Glutamatergic neuron (in vitro differentiated cells): ENCODE measurements around the gene LRRC17. TPM values are rescaled to one million over a fixed set of nuclear protein-coding genes. Genes with fewer than 3 reads are reported as not detected.

ENCODE experiments used
- DNase-seq: peaks from one replicate; pipeline ENCODE4 v3.0.0; 2022
- H3K27ac Mint-ChIP-seq: one replicate; pipeline ENCODE4 v1.8.0; 2020; ENCODE audit warnings: mild to moderate bottlenecking, mixed read lengths, inconsistent platforms; ENCODE audit not compliant: unreplicated experiment
- H3K27me3 Mint-ChIP-seq: one replicate; pipeline ENCODE4 v1.8.0; 2020; ENCODE audit warnings: mild to moderate bottlenecking, moderate library complexity, mixed read lengths, inconsistent platforms; ENCODE audit not compliant: unreplicated experiment
- H3K36me3 Mint-ChIP-seq: one replicate; pipeline ENCODE4 v1.8.0; 2020; ENCODE audit warnings: mild to moderate bottlenecking, mixed read lengths, inconsistent platforms; ENCODE audit not compliant: unreplicated experiment
- H3K4me1 Mint-ChIP-seq: one replicate; pipeline ENCODE4 v1.8.0; 2020; ENCODE audit warnings: mild to moderate bottlenecking, low read depth, mixed read lengths, inconsistent platforms; ENCODE audit not compliant: unreplicated experiment
- H3K4me3 Mint-ChIP-seq: one replicate; pipeline ENCODE4 v1.8.0; 2020; ENCODE audit warnings: mild to moderate bottlenecking, mixed read lengths, inconsistent platforms; ENCODE audit not compliant: unreplicated experiment
- H3K9me3 Mint-ChIP-seq: one replicate; pipeline ENCODE4 v1.8.0; 2020; ENCODE audit warnings: mild to moderate bottlenecking, moderate library complexity, mixed read lengths, inconsistent platforms; ENCODE audit not compliant: unreplicated experiment
- total RNA-seq: library from RNA; stranded (reverse); fragmentation: NEBNext Ultra II Directional; extraction: Animal tissue kit (Norgen Biotek cat#: 25700); gene quantifications from one replicate; pipeline ENCODE4 v1.2.1, GENCODE V29; 2021; ENCODE audit not compliant: unreplicated experiment
- TF ChIP-seq, protein P1 (sequence below): fragments of 200-600 bp; sonication (generic); IDR thresholded peaks from one replicate; pipeline ENCODE4 v1.5.0; 2021; ENCODE audit not compliant: partially characterized antibody, unreplicated experiment

The LRRC17 gene
- total RNA-seq, 1 donor from 2014 or later: 0.34 TPM

DNA sequence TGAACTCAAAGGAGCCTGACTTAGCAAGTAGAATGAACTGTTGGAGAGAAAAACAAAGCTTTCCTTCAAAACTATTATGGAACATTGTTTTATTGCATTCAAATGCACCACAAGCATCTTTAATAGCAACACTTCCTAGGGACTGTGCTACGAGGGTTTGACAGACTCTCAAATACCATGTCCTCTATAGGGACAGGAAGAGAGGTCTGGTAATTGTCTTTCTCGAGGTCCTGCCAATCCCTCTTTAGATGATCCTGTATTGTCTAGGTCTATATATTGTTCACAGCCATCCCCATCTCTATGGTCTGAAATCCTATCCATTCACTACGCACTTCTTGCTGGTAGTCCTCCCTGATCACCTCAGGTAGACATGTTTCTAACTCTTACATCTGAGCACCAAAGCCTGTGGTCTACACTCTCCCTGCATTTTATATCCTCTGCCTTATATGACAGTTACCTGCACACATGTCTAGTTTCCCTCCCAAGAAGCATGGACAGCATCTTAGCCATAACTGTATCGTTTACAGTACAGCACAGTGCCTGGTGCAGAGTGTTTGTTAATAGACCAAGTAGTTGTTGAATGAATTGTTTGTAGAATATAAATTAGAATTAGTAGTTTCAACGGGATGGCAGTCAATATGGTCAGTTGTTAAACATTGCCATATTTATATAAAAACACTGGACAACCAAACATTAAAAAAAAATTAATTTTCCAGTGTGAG, 21.7 kb upstream of the LRRC17 start:
- Mint-ChIP-seq H3K9me3 (peaks cover 2% of the 10 kb centered on the region), H3K36me3 (no peaks in the 10 kb centered on the region), H3K27me3 (peaks cover 2% of the 10 kb centered on the region), H3K4me1 (no peaks in the 10 kb centered on the region), H3K4me3 (no peak overlapping the region), H3K27ac (no peak overlapping the region)
- TF ChIP-seq, protein P1, sequence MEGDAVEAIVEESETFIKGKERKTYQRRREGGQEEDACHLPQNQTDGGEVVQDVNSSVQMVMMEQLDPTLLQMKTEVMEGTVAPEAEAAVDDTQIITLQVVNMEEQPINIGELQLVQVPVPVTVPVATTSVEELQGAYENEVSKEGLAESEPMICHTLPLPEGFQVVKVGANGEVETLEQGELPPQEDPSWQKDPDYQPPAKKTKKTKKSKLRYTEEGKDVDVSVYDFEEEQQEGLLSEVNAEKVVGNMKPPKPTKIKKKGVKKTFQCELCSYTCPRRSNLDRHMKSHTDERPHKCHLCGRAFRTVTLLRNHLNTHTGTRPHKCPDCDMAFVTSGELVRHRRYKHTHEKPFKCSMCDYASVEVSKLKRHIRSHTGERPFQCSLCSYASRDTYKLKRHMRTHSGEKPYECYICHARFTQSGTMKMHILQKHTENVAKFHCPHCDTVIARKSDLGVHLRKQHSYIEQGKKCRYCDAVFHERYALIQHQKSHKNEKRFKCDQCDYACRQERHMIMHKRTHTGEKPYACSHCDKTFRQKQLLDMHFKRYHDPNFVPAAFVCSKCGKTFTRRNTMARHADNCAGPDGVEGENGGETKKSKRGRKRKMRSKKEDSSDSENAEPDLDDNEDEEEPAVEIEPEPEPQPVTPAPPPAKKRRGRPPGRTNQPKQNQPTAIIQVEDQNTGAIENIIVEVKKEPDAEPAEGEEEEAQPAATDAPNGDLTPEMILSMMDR: no peak
- DNase-seq: no peak

DNA sequence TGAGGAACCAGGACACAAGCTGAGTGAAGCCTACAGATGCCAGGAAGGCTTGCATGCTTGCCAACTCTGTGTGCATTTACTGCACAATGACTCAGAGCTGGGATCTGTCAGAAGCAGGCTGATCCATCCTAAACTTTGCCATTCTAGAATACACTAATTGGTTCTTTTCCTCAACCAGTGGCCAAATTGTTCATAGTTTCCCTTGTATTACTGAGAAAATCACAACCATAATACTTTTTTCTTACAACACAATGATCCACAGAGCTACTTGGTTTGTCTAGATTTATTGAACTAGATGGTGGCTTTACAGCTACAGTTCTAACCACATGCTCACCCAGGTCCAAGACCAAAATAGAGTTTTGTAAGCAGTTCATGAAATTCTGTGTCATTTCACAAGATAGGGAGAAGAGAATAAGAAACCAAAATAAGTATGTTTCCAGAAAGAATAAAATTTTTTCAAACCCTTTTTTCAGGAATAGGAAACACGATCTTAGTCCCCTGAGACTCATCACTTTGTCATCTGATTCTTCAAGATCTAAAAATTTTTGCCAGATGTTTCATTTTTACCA, 21.0 kb upstream of the LRRC17 start:
- H3K9me3 Mint-ChIP-seq: peaks cover 2% of the 10 kb centered on the region
- no peaks in the 10 kb centered on the region for H3K36me3 Mint-ChIP-seq
- no peaks in the 10 kb centered on the region for H3K4me1 Mint-ChIP-seq
- no peak for DNase-seq
- H3K27ac Mint-ChIP-seq: no peak overlapping the region
- H3K4me3 Mint-ChIP-seq: no peak overlapping the region
- TF ChIP-seq, protein P1: no peak
- peaks cover 2% of the 10 kb centered on the region for H3K27me3 Mint-ChIP-seq

DNA sequence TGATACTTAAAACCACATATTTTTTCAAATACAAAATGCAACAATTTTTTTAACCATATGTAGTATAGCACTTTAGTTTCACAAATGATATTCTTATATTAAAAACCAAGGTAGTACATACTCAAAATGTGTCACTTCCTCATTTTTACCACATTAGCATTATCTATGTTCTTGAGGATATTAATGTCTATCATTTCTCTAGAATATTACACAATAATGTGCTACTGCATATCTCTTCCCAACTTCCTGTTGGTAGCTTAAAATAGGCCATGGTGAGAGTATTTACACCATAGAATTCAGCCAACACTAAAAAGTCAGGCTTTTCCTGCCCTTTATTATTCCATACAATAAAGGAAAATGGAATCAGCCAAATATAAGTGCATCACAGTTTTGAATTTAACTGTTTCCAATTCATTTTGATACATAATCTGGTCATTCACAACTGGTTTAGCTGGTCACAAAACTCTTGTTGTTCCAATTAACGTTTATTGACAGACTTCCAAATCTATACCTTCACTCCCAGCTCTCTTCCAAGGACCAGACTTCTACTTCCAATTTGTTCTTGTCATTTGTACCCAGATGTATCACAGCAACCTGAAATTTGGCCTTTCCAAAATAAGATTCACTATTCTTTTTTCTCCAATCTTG, 20.0 kb upstream of the LRRC17 start:
- H3K4me3 Mint-ChIP-seq: no peak overlapping the region
- H3K9me3 Mint-ChIP-seq: peaks cover 2% of the 10 kb centered on the region
- no peak for DNase-seq
- no peak overlapping the region for H3K27ac Mint-ChIP-seq
- TF ChIP-seq, protein P1: no peak
- no peaks in the 10 kb centered on the region for H3K36me3 Mint-ChIP-seq
- H3K4me1 Mint-ChIP-seq: no peaks in the 10 kb centered on the region
- peaks cover 2% of the 10 kb centered on the region for H3K27me3 Mint-ChIP-seq

DNA sequence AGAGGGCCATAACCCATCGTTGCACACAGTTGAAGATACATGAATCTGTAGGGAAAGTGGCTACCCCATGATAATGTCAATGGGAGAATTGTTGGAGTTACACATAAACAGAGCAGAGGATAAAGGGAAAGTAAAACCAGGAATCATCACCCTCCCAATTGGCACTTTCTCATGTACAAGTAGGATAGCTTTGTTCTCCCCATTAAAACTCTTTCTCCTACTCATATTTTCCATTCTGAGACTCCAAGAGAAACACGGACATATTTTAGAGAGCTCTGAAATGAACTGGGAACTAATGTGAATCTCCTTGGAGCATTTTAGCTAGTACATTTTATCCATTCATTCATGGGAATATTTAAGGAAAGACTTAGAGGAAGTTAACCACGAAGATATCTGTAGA, 17.2 kb upstream of the LRRC17 start:
- DNase-seq: no peak
- Mint-ChIP-seq H3K27ac (no peak overlapping the region), H3K9me3 (no peaks in the 10 kb centered on the region), H3K4me3 (no peak overlapping the region), H3K4me1 (no peaks in the 10 kb centered on the region), H3K36me3 (no peaks in the 10 kb centered on the region), H3K27me3 (peaks cover 2% of the 10 kb centered on the region)
- TF ChIP-seq, protein P1: no peak

DNA sequence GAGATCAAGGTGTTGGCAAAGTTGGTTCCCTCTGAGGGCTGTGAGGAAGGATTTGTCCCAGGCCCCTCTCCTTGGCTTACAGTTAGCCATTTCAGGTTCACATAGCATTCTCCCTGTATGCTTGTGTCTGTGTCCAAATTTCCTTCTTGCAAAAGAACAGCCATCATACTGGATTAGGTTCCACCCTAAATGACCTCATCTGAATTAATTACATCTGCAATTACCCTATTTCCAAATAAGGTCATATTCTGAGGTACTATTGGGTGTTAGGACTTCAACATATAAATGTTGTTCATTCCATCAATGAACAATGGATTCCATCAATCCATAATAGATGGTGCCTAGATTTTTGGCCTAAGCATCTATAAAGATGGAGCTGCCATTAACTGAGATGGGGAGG, 16.2 kb upstream of the LRRC17 start:
- DNase-seq: no peak
- peaks cover 3% of the 10 kb centered on the region for H3K27me3 Mint-ChIP-seq
- H3K4me1 Mint-ChIP-seq: no peaks in the 10 kb centered on the region
- H3K4me3 Mint-ChIP-seq: no peak overlapping the region
- no peak overlapping the region for H3K27ac Mint-ChIP-seq
- no peaks in the 10 kb centered on the region for H3K9me3 Mint-ChIP-seq
- TF ChIP-seq, protein P1: no peak
- H3K36me3 Mint-ChIP-seq: no peaks in the 10 kb centered on the region
